Smooth muscle cell (in vitro differentiated cells): Measurements from ENCODE around the gene TTC16. TPM values are rescaled to one million over a fixed set of nuclear protein-coding genes. Genes with fewer than 3 reads are reported as not detected.

Experiments used
- DNase-seq: peaks from one replicate; lab custom pipeline; 2025; ENCODE audit not compliant: unreplicated experiment; lab: John Stamatoyannopoulos, UW
- H2AFZ ChIP-seq: fragments of 200-600 bp; sonication (generic); 2 replicates; pipeline ENCODE4 v1.6.0; 2016; ENCODE audit warnings: antibody characterized with exemption, low read depth, mild to moderate bottlenecking
- H3F3A ChIP-seq: fragments of 200-600 bp; sonication (generic); 2 replicates; pipeline ENCODE4 v1.6.0; 2017; ENCODE audit warnings: antibody characterized with exemption, low read depth
- H3K27ac ChIP-seq: fragments of 200-600 bp; sonication (generic); 2 replicates; pipeline ENCODE4 v1.5.1; 2016; ENCODE audit warnings: low read depth, mild to moderate bottlenecking
- H3K27me3 ChIP-seq: fragments of 200-600 bp; sonication (generic); 2 replicates; pipeline ENCODE4 v1.6.1; 2016; ENCODE audit warnings: low read depth, mild to moderate bottlenecking
- H3K36me3 ChIP-seq: fragments of 200-600 bp; sonication (generic); 2 replicates; pipeline ENCODE4 v1.5.1; 2016; ENCODE audit warnings: low read depth
- H3K4me1 ChIP-seq: fragments of 200-600 bp; sonication (generic); 2 replicates; pipeline ENCODE4 v1.5.1; 2016; ENCODE audit warnings: low read depth
- H3K4me2 ChIP-seq: fragments of 200-600 bp; sonication (generic); 2 replicates; pipeline ENCODE4 v1.6.0; 2016; ENCODE audit warnings: mild to moderate bottlenecking
- H3K4me3 ChIP-seq: fragments of 200-600 bp; sonication (generic); 2 replicates; pipeline ENCODE4 v1.5.1; 2016; ENCODE audit warnings: mild to moderate bottlenecking
- H3K79me2 ChIP-seq: fragments of 200-600 bp; sonication (generic); 2 replicates; pipeline ENCODE4 v1.6.0; 2016; ENCODE audit warnings: low read depth, mild to moderate bottlenecking
- H3K9ac ChIP-seq: fragments of 200-600 bp; sonication (generic); 2 replicates; pipeline ENCODE4 v1.6.0; 2016; ENCODE audit warnings: low read depth
- H3K9me3 ChIP-seq: fragments of 200-600 bp; sonication (generic); replicated peaks from 2 replicates; pipeline ENCODE4 v1.5.1; 2016; ENCODE audit warnings: low read depth
- H4K20me1 ChIP-seq: fragments of 200-600 bp; sonication (generic); 2 replicates; pipeline ENCODE4 v1.6.0; 2016; ENCODE audit warnings: low read depth
- CTCF ChIP-seq: fragments of 200-600 bp; sonication (generic); IDR thresholded peaks from 2 replicates; pipeline ENCODE4 v1.5.1; 2017; ENCODE audit warnings: borderline replicate concordance, mild to moderate bottlenecking, antibody characterized with exemption; ENCODE audit not compliant: insufficient read depth, poor library complexity, severe bottlenecking
- WGBS: methylation state at CpG from one replicate; pipeline ENCODE4 v1.1.7; 2016; ENCODE audit warnings: low lambda C conversion rate; 5-methylcytosine and 5-hydroxymethylcytosine counted together
- polyA plus RNA-seq: library from polyadenylated mRNA; unstranded; fragments of >200 nt; fragmentation: Nextera tagmentation; extraction: Ambion mirVana; gene quantifications from 2 replicates; pipeline ENCODE4 v1.2.1, GENCODE V29; 2016
- total RNA-seq: library from RNA; depleted of rRNA; stranded (reverse); fragments of >200 nt; gene quantifications from 2 replicates; pipeline ENCODE4 v1.2.3, GENCODE V29; 2014

The TTC16 gene
- total and polyA plus RNA-seq, 2 experiments from 2014 or later, result 0.22 TPM; not detected in 1

DNA sequence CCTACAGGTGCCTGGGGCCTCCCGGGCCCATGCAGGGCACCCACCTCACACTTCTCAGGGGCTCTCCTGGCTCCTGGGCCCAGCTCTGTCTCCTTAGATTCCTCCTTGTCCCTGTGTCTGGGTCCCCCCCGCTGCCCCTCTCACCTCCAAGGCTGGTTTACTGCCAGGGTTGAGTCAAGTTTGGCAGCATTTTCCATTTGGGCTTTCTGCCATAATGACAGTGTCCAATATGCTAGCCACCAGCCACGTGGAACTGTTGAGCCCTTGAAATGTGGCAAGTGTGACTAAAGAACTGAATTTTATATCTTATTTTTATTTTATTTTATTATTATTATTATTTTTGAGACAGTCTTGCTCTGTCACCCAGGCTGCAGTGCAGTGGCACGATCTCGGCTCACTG, 1.9 kb downstream of the TTC16 start:
- Histone ChIP-seq H3K79me2 (no peaks in the 10 kb centered on the region), H4K20me1 (no peaks in the 10 kb centered on the region), H3K27ac (no peak overlapping the region), H3K4me1 (peaks cover 4% of the 10 kb centered on the region), H3K36me3 (no peaks in the 10 kb centered on the region), H3F3A (no peaks in the 10 kb centered on the region), H3K9me3 (no peaks in the 10 kb centered on the region), H2AFZ (no peak overlapping the region), H3K4me2 (no peak overlapping the region), H3K9ac (no peak overlapping the region), H3K27me3 (no peaks in the 10 kb centered on the region), H3K4me3 (no peak overlapping the region)
- 93% methylated on average over 5 of the region's 5 CpGs for WGBS
- DNase-seq, result no peak
- no peak for TF ChIP-seq CTCF

DNA sequence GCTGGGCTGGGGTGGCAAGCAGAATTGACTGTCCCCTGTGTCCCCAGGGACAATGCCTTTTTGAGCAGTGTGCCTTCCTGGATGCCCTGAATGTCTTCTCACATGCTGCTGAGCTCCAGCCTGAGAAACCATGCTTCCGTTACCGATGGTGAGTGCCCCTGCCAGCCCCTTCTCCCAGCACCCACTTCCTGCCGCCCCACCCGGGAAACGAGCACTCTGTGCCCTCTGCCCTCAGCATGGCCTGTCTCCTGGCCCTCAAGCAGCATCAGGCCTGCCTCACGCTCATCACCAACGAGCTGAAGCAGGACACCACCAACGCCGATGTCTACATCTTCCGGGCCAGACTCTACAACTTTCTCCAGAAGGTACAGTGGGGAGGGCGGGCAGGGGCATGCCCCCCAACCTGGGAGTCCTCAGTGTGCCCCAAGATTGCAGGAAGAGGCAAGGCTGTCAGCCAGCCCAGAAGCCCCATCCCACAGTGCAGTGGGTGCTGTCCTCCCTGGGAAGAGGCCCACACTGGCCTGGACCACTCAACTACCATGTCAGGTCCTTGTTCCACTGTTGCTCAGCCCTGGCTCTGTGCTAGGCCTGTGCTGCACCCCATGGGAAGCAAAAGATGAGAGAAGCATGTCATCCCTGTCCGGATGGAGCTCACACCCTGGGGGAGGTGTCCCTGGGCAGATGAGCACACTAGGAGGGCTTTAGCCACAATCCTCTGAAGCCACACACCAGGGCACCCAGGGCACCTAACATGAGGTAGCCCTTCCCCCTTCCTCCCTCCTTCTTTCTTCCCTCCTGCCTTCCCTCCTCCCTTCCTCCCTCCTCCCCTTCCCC, 4.4 kb downstream of the TTC16 start:
- no peak for TF ChIP-seq CTCF
- Histone ChIP-seq H3K9me3 (no peaks in the 10 kb centered on the region), H3K4me3 (no peak overlapping the region), H2AFZ (no peak overlapping the region), H3K27me3 (no peaks in the 10 kb centered on the region), H3K79me2 (no peaks in the 10 kb centered on the region), H3K27ac (no peak overlapping the region), H4K20me1 (no peaks in the 10 kb centered on the region), H3K4me1 (no peaks in the 10 kb centered on the region), H3F3A (no peaks in the 10 kb centered on the region), H3K4me2 (no peak overlapping the region), H3K9ac (no peak overlapping the region), H3K36me3 (no peaks in the 10 kb centered on the region)
- WGBS, result 89% methylated on average over 12 of the region's 12 CpGs
- DNase-seq, result no peak

DNA sequence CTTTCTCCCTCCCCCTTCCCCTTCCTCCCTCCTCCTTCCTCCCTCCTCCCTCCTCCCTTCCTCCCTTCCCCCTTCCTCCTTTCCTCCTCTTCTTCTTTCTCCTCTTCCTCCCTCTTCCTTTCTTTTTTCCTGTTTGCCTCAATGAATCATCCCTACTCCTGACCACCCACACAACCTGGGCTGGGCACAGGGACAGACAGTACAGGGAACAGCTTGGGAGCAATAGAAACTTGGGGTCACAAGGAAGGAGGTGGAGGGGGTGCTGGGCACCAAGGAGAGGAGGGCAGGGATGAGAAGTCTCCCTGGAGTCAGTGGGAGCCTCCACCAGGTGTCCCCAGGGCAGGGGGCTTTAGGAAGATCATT, 5.0 kb downstream of the TTC16 start:
- Histone ChIP-seq H3K9me3 (no peaks in the 10 kb centered on the region), H3F3A (no peaks in the 10 kb centered on the region), H2AFZ (no peak overlapping the region), H3K4me1 (no peaks in the 10 kb centered on the region), H3K79me2 (no peaks in the 10 kb centered on the region), H3K4me2 (no peak overlapping the region), H3K36me3 (no peaks in the 10 kb centered on the region), H4K20me1 (no peaks in the 10 kb centered on the region), H3K9ac (no peak overlapping the region), H3K27me3 (no peaks in the 10 kb centered on the region), H3K4me3 (no peak overlapping the region), H3K27ac (no peak overlapping the region)
- DNase-seq, result no peak
- no peak for TF ChIP-seq CTCF

GRCh38 chr9:127721391-127721821, 5.5 kb downstream of the TTC16 start:
- no peak overlapping the region for H3K4me3 ChIP-seq
- 64% methylated on average over 10 of the region's 11 CpGs for WGBS
- no peaks in the 10 kb centered on the region for H3K9me3 ChIP-seq
- no peaks in the 10 kb centered on the region for H3K36me3 ChIP-seq
- no peaks in the 10 kb centered on the region for H3F3A ChIP-seq
- TF ChIP-seq CTCF, result no peak
- no peaks in the 10 kb centered on the region for H4K20me1 ChIP-seq
- no peaks in the 10 kb centered on the region for H3K4me1 ChIP-seq
- no peaks in the 10 kb centered on the region for H3K79me2 ChIP-seq
- no peaks in the 10 kb centered on the region for H3K27me3 ChIP-seq
- no peak for DNase-seq
- no peak overlapping the region for H3K9ac ChIP-seq
- no peak overlapping the region for H3K4me2 ChIP-seq
- no peak overlapping the region for H3K27ac ChIP-seq
- H2AFZ ChIP-seq, result no peak overlapping the region
